ENCODE results near the gene IL1RN. TPM values are rescaled to one million over a fixed set of nuclear protein-coding genes. Genes with fewer than 3 reads are reported as not detected.

The IL1RN gene
- polyA plus RNA-seq, 1 donor from 2014 or later = not detected

Other genes with a start within 250 kb of the IL1RN start
- gene IL37, start 216.4 kb upstream of the IL1RN start, polyA plus RNA-seq = not detected
- gene IL36G, start 149.6 kb upstream of the IL1RN start, polyA plus RNA-seq = not detected
- not detected for gene IL36A, start 122.1 kb upstream of the IL1RN start, polyA plus RNA-seq
- not detected for gene IL36B, start 74.7 kb upstream of the IL1RN start, polyA plus RNA-seq
- not detected for gene IL36RN, start 68.4 kb upstream of the IL1RN start, polyA plus RNA-seq
- not detected for gene IL1F10, start 59.6 kb upstream of the IL1RN start, polyA plus RNA-seq
- 36.4 TPM for gene PSD4, start 46.4 kb downstream of the IL1RN start, polyA plus RNA-seq
- 0.85 TPM for gene PAX8, start 151.3 kb downstream of the IL1RN start, polyA plus RNA-seq

Measured in IgD-negative memory B cell (primary cell).